ENCODE results near the gene GLT1D1.

DNA sequence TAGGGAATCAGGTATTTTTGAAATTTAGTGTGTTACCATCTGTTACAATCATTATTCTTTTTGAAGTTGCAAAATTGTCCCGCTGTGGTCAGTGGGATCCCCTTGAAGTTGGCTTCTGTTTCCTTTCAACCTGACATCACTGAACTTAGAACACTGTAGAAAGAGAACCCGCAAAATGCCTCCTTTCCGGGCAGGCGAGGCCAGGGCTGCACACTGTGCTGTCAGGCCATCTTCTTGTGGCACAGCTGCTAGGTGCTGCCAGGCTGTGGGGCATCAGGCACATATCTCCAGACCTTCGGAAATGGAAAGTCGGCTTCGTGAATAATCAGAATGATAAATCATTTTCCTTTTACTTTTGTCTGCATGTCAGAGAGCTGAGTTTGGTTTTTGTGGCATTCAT, 103.5 kb downstream of the GLT1D1 start:
- TF ChIP-seq, protein P1, sequence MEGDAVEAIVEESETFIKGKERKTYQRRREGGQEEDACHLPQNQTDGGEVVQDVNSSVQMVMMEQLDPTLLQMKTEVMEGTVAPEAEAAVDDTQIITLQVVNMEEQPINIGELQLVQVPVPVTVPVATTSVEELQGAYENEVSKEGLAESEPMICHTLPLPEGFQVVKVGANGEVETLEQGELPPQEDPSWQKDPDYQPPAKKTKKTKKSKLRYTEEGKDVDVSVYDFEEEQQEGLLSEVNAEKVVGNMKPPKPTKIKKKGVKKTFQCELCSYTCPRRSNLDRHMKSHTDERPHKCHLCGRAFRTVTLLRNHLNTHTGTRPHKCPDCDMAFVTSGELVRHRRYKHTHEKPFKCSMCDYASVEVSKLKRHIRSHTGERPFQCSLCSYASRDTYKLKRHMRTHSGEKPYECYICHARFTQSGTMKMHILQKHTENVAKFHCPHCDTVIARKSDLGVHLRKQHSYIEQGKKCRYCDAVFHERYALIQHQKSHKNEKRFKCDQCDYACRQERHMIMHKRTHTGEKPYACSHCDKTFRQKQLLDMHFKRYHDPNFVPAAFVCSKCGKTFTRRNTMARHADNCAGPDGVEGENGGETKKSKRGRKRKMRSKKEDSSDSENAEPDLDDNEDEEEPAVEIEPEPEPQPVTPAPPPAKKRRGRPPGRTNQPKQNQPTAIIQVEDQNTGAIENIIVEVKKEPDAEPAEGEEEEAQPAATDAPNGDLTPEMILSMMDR (IDR thresholded peaks at IDR 0.05 in 4 of 5, conservative IDR thresholded peaks at IDR 0.05 in 1 of 5), result no peak
- TF ChIP-seq POLR2A (IDR thresholded peaks at IDR 0.05), result no peak

All from gastrocnemius medialis (tissue), 4 donors.